ENCODE results near the gene HUS1.

The HUS1 gene

DNA sequence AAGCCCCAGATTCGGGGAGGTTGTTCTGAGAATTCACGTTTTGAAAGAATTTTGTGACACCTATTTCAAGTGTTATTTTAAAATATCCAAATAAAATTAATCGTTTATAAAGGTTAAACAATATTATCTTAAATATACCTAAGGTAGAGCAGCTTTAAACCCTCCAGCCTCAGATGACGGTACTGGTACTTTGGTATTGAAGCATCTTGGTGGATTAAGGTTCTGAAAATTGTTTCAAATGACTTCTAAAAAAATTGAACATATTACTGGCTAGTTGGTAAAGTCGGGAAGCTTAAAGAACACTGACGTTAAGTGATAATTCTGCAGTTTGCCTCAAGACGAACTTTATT is 392 bp upstream of the HUS1 start:
- DNase-seq: no peak

DNA sequence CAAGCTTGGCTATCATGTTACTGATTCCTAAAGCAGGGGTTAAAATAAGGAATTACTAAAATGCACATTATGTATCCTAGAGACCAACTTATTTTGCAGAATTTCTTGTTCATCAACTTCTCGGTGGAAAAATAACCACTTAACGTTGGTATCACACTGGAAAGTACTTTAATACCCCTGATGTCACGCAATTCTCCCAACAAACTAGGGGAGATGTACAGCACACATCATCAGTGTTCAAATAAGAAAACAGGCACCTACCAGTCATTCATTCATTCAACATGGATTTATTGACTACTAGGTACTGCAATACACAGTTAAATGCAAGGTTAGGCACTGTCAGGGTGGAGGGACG is 648 bp downstream of the HUS1 start:
- no peak for DNase-seq

DNA sequence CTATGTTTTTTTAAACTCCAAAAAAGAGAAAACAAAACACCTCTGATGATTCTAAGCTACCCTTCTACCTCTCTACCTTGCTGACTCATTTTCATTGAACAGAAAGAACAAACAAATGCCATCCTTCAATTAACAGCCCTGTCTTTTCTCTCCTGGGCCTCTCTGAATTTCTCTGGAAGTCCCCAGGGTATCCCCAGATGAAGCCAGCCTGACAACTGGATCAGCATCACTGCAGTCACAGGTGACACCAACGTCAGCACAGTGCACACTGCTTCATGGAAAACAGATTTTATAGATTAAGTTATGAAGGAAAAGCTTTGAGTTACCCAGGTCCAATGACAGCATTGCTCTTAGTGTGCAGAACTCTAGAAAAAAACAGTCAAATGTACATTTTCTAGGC is 5.7 kb downstream of the HUS1 start:
- no peak for DNase-seq

DNA sequence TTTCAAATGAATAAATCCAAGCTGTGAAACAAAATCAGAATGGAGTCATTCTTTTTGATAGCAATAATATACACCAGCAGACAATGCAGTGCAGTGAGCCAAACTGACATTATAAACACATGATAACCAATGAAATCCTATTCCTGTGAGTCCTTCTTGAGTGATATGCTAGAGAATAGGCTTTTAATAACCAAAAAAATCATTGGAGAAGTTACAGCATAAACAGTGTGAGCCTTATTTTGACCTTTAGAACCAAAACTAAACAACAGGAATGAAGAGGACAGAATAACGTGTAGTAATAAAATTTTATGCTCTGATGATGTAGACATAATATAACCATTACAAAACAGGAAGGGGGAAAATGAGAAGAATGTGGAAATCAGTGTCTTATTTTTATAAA is 8.7 kb downstream of the HUS1 start:
- DNase-seq: no peak

DNA sequence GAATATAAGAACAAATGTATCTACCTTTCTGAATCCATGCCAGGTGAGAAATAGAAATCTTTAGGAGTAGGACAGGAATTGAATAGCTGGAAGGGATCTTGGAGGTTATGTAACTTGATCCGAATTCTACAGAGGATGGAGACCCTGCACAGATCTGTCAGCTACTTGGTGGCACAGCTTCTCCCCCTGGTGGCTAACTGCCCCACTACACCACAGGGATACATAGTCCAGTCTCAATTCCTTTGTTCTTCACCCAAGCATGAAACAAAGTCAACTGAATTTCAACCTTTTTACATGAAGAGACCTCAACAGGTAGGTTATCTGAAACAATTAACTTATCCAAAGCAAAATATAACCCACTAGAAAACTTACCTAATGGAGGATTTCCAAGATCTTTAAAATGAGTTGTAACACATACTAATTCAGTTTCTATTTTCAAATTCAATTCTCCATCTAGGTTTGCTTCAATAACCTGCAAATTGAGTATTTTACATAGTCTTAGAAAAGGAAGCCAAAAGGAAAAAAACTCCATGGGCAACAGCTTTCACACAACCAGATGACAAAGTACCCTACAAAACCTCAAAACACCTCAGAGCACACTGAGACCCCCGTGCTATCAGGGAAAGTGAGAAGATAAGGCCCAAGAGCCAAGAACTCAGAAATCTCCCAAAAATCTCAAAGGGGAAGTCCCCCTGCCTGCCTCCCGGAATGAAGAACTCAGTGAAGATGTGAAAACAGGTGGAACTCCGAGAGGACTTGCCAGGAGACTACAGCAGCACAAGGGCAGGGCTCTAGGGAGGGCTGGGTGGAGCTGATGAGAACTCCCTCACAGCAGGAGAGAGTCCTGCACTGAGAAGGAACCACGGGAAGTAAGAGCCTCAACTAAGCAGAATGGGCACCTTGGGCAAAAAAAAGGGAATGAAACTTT is 10.3 kb downstream of the HUS1 start:
- peak in 34 of 56 donors; percentile 4 to 74 (median 30) for DNase-seq

DNA sequence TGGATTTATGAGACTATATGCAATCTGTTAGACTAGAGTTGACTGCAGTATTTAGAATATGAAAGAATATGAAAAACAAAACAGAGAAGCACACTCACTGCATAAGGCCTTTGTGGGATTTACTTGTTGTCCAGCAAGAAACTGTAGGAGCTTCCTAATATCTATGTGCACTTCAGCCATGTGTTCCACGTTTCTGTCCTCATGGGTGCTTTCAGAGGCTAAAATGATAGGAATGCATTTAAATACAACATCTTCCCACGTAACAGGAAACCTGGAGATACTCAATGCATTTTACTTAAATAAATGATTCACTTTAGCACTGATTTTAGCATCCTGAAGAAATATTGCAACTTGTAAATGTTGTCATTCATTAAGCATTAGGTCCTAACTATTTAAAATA is 11.7 kb downstream of the HUS1 start:
- no peak for DNase-seq

DNA sequence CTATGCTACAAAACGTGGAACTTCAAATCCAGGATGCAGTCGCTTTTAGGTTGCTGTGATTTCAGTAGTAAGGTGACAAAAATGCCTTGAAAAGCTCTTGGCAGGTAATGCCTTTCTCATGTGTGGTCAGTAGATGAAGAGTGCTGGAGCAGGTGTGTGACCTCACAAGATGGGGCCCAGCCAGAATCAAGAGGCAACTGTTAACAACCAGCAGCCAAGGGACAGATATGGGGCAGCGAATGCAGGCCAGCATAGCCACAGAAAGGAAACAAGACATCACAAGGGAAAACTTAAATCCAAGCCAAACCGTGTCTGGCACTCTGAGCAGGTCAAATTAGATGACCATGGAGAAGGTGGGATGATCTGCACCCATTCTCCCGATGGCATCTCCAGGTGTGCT is 12.3 kb downstream of the HUS1 start:
- DNase-seq: no peak

DNA sequence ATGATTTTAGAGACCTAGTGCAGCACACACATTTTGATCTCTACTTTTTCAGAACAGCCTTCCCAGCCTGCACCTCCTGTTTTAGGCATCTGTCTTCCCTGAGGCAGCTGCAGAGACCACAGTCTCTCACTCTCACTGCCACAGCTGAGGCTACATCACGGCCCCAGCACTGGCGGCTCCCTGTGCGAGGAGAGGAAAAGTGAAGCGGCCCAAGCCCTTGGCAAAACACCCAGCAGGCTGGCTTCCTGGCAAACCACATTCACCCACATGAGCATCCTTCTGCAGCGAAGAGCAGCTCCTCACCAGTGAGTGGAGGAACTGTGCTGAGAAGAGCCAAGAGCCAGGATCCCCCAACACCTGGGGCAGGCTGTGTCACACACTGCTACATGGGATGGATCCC is 14.0 kb downstream of the HUS1 start:
- peak in 4 of 56 donors; percentile 3 to 9 (median 8) for DNase-seq

DNA sequence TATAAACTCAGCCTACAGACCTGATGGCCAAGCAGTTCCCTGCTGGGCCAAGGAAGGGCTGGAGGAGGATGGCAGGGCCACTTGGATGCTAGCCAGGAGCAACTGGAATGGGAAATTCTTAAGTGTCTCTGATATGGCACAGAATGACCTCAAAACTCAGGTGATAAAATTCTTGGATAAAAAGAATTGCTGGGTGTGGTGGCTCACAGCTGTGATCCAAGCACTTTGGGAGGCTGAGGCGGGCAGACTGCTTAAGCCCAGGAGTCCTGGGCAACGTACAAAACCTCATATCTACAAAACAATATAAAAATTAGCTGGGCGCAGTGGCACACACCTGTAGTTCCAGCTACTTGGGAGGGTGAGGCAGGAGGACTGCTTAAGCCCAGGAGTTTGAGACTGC is 17.2 kb downstream of the HUS1 start:
- no peak for DNase-seq

DNA sequence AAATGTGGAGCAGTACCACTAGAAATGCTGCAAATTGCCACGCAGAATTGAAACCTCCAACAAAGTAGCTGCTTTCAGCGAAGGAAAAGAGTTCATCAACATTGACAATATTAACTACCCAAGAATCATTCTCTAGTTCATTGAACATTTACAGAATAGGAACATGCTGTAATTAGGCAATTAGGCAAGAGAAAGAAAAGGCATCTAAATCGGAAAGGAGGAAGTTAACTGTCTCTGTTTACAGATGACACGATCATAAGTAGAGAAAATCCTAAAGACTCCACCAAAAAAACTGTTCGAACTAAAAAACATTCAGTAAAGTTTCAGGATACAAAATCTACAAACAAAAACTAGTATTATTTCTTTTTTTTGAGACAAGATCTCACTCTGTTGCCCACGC is 22.3 kb downstream of the HUS1 start:
- no peak for DNase-seq

DNA sequence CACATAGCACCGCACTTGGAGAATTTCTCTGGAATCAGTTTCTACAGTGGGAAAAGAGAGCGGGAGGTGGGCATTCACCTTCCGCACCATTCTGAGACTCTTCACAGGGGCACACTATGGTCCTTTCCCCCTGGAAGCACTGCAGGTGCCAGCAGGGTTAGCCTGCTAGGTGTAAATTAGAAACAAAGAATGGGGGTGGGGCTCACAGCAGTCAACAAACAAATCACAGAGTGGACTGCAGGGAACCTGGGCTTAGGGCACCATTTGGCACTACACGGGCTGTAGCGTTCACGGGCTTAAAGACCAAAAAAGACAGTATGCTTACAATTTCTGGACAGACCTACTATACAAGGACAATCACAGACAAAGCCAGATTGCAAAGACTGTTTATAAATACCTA is 23.2 kb downstream of the HUS1 start:
- no peak for DNase-seq

DNA sequence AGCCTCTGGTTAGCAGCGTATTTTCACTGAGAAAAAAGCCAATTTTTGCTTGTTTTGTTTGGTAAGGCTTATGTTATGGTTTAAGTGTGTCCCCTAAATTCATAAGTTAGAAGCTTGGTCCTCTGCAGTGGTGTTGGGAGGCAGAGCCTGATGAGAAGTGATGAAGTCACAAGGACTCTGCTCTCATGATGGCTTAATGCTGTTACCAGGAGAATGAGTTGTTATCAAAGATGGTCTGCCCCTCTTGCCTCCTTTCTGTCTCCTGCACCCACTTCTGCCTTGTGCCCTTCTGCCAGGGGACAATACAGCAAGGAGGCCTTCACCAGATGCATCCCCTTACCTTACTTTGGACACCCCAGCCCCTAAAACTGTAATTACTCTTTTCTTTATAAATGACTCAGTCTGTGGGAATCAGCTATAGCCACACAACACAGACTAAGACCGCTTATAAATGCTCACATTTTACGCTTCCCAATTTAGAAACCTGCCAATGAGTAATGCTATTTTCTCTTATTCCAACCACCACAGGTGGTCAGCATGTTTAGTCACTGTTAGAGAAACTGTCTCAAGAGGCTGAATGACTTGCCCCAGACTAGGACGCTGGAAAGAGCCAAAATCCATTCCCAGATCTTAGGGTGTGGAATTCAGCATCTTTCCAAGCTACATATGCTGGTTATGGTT is 25.0 kb downstream of the HUS1 start:
- DNase-seq: no peak

DNA sequence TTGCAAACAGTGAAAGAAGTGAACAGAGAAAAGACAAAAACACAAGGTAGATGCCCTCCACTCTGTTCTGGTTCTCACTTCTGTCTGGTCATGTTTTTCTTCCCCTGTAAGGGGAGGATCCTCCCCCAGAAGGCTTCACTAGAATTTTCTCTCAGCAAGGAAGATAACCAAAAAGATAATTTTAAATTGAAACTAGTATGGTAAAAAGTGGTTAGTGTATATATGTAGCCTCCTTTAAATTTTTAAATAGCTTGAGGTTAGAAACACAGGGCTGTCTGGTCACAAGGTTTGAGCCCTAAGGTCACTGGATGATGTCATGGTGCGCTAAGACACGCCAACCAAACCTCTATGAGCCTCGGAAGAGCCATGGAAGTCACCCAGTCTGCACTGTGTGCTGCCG is 25.6 kb downstream of the HUS1 start:
- no peak for DNase-seq

DNA sequence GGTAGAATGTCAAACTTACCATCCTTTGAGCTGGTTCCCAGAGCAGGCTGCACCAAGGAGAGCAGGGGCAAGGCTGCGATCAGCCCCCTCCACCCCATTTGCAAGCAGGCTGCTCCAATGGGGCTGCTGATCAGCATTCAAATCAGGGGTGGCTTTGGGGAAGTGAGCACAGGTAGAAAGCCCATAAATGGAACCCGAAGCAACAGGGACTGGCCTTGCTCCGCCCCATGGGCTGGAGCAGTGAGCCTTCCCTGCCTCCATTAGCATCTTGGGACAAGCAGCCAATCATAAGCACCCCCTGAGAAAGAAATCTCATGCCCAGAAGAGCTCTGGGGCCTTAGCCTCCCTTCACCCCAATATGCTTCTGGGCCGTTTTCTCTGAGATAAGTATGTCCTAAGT is 27.2 kb downstream of the HUS1 start:
- no peak for DNase-seq

DNA sequence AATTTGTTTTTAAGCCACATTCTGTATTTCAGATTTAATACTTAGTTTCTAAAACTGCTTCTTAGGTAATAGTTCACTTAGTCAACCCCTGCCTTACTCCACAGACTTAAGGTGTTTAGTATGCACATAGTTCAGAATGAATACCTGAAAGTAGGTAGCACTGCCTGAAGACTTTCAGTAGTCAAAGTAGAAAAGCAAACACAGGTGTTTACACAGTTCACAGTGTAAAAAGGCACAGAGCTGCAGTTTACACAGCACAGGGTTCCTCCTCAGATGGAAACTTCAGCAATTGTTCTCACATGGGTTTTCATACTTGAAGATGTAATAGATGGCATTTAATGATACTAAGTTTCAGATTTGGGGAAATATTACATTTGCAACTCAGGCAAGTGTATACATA is 28.0 kb downstream of the HUS1 start:
- DNase-seq: no peak

DNA sequence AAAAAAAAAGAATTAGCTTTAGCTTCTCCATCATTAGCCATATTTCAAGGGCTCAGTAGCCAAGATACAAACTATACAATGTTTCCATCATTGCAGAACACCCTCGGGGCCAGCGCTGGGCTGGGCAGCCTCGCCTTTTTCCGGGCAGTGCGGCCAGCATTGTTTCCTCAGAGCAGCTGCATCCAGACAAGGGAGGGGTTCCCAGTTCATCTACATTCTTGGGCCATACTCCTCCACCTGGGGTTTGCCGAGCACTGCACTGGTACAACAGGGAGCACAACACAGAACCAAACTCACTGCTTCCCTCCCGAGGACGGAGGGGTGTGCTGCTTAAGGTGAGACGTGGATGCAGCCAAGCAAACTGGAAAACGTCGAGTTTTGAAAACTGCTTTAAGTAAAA is 28.7 kb downstream of the HUS1 start:
- peak in 3 of 56 donors; percentile 20 to 29 (median 20) for DNase-seq

DNA sequence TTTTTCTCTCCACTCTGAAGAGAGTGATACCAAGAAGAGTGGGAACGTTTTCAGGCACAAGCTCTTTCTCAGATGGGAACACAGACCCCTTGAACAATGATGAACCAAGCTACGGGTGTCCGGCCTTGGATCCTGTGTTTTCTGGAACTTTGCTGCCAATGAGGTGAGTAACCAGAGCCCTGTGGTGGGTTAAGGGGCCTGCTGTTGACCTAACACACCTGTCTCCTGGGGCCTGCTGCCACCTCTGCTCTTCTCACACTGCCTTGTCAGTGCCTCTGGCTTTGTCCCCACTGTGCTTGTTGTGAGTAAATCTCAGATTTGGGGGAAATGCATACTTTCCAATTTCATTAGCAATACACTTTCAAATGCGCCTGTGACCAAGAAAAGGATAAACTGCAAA is 29.7 kb downstream of the HUS1 start:
- no peak for DNase-seq

DNA sequence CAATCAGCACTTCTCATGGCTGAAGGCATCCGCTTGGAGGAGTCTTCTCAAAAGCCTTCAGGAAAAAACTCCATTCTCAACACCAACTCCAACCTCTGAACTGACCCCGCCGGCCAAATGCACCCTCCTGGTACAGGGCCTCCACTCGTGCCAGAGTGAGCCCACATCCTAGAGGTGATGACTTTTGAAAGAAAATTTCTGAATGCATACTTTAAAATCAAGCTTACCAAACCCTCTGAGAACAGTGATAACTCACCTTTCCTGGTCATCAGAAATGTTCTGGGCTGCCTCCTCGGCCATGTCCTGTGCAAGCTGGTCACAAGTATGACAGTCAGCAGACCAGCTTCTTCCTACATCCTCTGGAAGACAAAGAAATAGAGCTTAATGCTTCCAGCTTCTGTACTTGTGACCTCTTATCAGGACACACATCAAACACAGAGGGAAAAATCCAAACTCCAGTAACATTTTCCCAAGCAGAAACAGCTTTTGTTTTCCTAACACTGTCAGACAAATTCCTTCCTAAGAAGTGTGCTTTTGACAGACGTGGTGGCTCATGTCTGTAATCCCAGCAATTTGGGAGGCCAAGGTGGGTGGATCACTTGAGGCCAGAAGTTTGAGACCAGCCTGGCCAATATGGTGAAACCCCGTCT is 31.1 kb downstream of the HUS1 start, which contains the start of gene PKD1L1:
TSS of gene PKD1L1 (minus strand) at position 326 of the 650 bp plus-strand sequence. CDS start at position 300, 26 bp downstream.
- DNase-seq: no peak

DNA sequence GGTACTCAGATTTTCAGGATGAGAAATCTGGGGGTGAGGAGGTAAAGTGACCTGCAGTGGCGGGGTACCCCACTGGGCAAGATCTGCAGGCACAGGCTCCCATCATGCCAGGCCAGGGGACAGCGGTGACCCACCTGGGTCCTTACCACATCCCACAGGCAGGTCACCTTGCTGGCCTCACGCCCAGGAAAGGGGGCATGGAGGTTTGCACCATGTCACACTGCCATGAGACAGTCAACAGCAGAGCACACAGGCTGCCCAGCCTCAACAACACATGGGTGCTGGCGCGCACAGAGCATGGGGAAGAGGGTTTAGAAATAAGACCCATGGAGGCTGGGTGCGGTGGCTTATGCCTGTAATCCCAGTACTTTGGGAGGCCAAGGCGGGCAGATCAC is 32.1 kb downstream of the HUS1 start:
- DNase-seq: no peak

DNA sequence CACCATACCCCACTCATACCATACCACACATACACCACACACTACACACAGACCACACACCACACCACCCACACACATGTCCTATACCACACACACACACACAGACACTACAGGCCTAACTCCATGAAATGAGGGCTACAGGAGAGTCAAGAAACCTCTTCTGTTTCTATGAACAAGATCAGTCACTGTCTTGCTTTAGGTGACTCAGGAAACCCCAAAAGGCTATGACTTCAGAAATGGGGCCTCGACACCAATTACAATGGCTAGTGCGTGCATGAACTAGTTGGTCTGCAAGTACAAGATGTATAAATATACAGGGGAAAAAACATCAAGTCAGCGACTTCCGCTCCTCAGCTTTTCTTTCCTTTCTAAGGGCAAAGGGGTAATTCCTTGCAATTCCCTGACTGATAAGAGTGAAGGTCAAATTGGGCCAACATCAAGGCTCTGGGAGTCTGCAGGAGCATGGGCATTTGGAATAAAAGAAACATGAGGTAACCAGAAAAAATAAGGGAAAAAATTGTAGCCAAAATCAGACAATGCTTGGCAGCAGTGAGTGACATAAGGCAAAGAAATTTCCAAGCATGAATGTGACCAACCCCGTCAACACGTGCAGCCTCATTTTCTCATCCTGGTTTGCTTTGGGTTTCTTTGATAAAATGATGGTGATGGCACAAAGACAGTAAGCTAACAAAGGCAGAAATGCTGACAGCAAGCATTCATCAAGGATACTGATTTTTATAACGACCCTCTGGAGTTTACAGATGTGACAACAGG is 32.6 kb downstream of the HUS1 start:
- no peak for DNase-seq

DNA sequence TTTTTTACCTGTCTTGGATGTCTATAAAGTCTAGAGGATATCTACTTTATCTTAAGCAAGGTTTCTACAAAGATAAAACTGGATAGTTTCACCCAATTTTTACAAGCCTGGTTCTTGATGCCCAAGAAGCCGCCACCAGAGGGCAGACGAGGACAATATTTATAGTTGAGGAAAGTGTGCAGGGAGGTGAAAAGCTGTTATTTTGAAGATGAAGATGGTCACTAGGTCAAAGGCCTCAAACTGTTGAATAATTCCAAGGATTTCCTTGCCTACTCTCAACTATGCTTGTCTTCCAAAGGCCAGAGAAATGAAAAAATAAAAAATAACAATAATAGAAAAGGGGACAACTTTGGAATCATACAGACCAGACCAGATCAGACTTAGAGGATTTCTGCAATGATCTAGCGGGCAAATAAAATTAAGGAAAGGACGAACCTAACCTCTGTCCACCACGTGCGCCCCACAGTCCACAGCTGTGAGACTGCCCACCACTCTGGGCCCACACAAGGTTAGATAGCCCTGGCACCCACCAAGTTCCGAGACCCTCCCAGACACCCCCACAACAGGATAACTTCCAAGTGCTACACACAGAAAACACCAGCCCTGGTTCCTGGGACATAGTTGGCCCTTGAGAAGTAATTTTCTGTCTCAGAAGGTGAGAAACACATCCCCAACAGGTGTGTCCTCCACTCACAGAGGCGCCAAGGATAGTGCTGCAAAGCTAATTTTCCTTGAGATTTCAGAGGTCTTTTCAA is 34.0 kb downstream of the HUS1 start:
- DNase-seq: peak in 45 of 56 donors; percentile 6 to 88 (median 32)

Measured in amygdala (tissue), 56 donors.